ENCODE data around the gene CAMSAP3. TPM values are rescaled to one million over a fixed set of nuclear protein-coding genes. Genes with fewer than 3 reads are reported as not detected.

Gene CAMSAP3
- total and polyA plus RNA-seq, 5 donors from 2014 or later, result not detected

- Histone ChIP-seq H3K27me3 (ENCODE audit: control insufficient read depth, insufficient read depth, low read length) (no peaks in the 10 kb centered on the region), H3K9me3 (ENCODE audit: control insufficient read depth in 2 of 2, low read length in 2 of 2) (no peaks in the 10 kb centered on the region), H3K4me1 (ENCODE audit: control insufficient read depth, insufficient read depth, low read length, poor library complexity, severe bottlenecking) (peaks cover 37% of the 10 kb centered on the region), H3K36me3 (ENCODE audit: control insufficient read depth, insufficient read depth, low read length) (peaks cover 14% of the 10 kb centered on the region), H3K4me3 (ENCODE audit: low read depth, low read length) (no peak overlapping the region), H3K27ac (ENCODE audit: insufficient read depth, low read length, poor library complexity, severe bottlenecking) (no peak overlapping the region)
- DNase-seq (no peak), ATAC-seq (ENCODE audit: low read depth in 2 of 2) (no peak)
- Mint-ChIP-seq H3K27ac (peak overlapping the region; percentile 85 to 93 (median 91)), H3K9me3 (no peaks in the 10 kb centered on the region), H3K27me3 (no peaks in the 10 kb centered on the region), H3K4me1 (peaks cover 0 to 69% (median 21%) of the 10 kb centered on the region in 4 donors), H3K36me3 (peaks cover 11% of the 10 kb centered on the region), H3K4me3 (peak overlapping the region; percentile 79 to 89 (median 85))
Observed at GRCh38 chr19:7635670-7636069, 40.0 kb downstream of the CAMSAP3 start.

GRCh38 chr19:7636317-7636690, 40.6 kb downstream of the CAMSAP3 start:
- Mint-ChIP-seq H3K27ac (peak overlapping the region; percentile 85 to 93 (median 91)), H3K4me3 (peak overlapping the region; percentile 15 to 89 (median 85)), H3K9me3 (no peaks in the 10 kb centered on the region), H3K27me3 (no peaks in the 10 kb centered on the region), H3K4me1 (peaks cover 0 to 64% (median 18%) of the 10 kb centered on the region in 4 donors), H3K36me3 (peaks cover 11% of the 10 kb centered on the region)
- no peak overlapping the region for H3K4me3 ChIP-seq (ENCODE audit: low read depth, low read length)
- no peaks in the 10 kb centered on the region for H3K9me3 ChIP-seq (ENCODE audit: control insufficient read depth in 2 of 2, low read length in 2 of 2)
- ATAC-seq (ENCODE audit: low read depth in 2 of 2) (no peak), DNase-seq (no peak)
- H3K4me1 ChIP-seq (ENCODE audit: control insufficient read depth, insufficient read depth, low read length, poor library complexity, severe bottlenecking), result peaks cover 34% of the 10 kb centered on the region
- peak overlapping the region; percentile 90 for H3K27ac ChIP-seq (ENCODE audit: insufficient read depth, low read length, poor library complexity, severe bottlenecking)
- H3K27me3 ChIP-seq (ENCODE audit: control insufficient read depth, insufficient read depth, low read length), result no peaks in the 10 kb centered on the region
- peaks cover 14% of the 10 kb centered on the region for H3K36me3 ChIP-seq (ENCODE audit: control insufficient read depth, insufficient read depth, low read length)

- H3K36me3 Mint-ChIP-seq, result peaks cover 11% of the 10 kb centered on the region
- peak; percentile 96 for ATAC-seq (ENCODE audit: low read depth in 2 of 2)
- peaks cover 0 to 60% (median 18%) of the 10 kb centered on the region in 4 donors for H3K4me1 Mint-ChIP-seq
- H3K9me3 Mint-ChIP-seq, result no peaks in the 10 kb centered on the region
- H3K27me3 ChIP-seq (ENCODE audit: control insufficient read depth, insufficient read depth, low read length), result no peaks in the 10 kb centered on the region
- peaks cover 13% of the 10 kb centered on the region for H3K36me3 ChIP-seq (ENCODE audit: control insufficient read depth, insufficient read depth, low read length)
- peak within 1 kb of the TSS; percentile 84 to 94 (median 88) for H3K4me3 Mint-ChIP-seq
- peak within 1 kb of the TSS; percentile 62 for H3K4me3 ChIP-seq (ENCODE audit: low read depth, low read length)
- H3K4me1 ChIP-seq (ENCODE audit: control insufficient read depth, insufficient read depth, low read length, poor library complexity, severe bottlenecking), result peaks cover 34% of the 10 kb centered on the region
- H3K27ac Mint-ChIP-seq, result peak within 1 kb of the TSS; percentile 85 to 93 (median 91)
- no peaks in the 10 kb centered on the region for H3K9me3 ChIP-seq (ENCODE audit: control insufficient read depth in 2 of 2, low read length in 2 of 2)
- DNase-seq, result peak; percentile 90 to 92 (median 90)
- peak within 1 kb of the TSS; percentile 90 for H3K27ac ChIP-seq (ENCODE audit: insufficient read depth, low read length, poor library complexity, severe bottlenecking)
- H3K27me3 Mint-ChIP-seq, result no peaks in the 10 kb centered on the region
Observed at GRCh38 chr19:7636691-7637373, 41.2 kb downstream of the CAMSAP3 start, which contains the start of gene STXBP2. TSS of gene STXBP2 (plus strand) at chr19:7637110. CDS start at chr19:7637150, 40 bp downstream.

- Mint-ChIP-seq H3K27me3 (no peaks in the 10 kb centered on the region), H3K4me3 (peak overlapping the region; percentile 84 to 94 (median 88)), H3K9me3 (no peaks in the 10 kb centered on the region), H3K36me3 (peaks cover 11% of the 10 kb centered on the region), H3K27ac (peak overlapping the region; percentile 74 to 87 (median 85)), H3K4me1 (peaks cover 0 to 56% (median 18%) of the 10 kb centered on the region in 4 donors)
- Histone ChIP-seq H3K36me3 (ENCODE audit: control insufficient read depth, insufficient read depth, low read length) (peaks cover 10% of the 10 kb centered on the region), H3K27ac (ENCODE audit: insufficient read depth, low read length, poor library complexity, severe bottlenecking) (peak overlapping the region; percentile 90), H3K9me3 (ENCODE audit: control insufficient read depth in 2 of 2, low read length in 2 of 2) (no peaks in the 10 kb centered on the region), H3K27me3 (ENCODE audit: control insufficient read depth, insufficient read depth, low read length) (no peaks in the 10 kb centered on the region), H3K4me3 (ENCODE audit: low read depth, low read length) (peak overlapping the region; percentile 62), H3K4me1 (ENCODE audit: control insufficient read depth, insufficient read depth, low read length, poor library complexity, severe bottlenecking) (peaks cover 34% of the 10 kb centered on the region)
- ATAC-seq (ENCODE audit: low read depth in 2 of 2) (peak in 1 of 2 donors; percentile 1), DNase-seq (peak in 1 of 3 donors; percentile 24)
Observed at GRCh38 chr19:7637374-7638256, 42.0 kb downstream of the CAMSAP3 start.

- no peak overlapping the region for H3K4me3 ChIP-seq (ENCODE audit: low read depth, low read length)
- no peaks in the 10 kb centered on the region for H3K9me3 ChIP-seq (ENCODE audit: control insufficient read depth in 2 of 2, low read length in 2 of 2)
- DNase-seq (no peak), ATAC-seq (ENCODE audit: low read depth in 2 of 2) (no peak)
- peak overlapping the region; percentile 37 to 94 (median 60) for H3K4me3 Mint-ChIP-seq
- H3K27me3 Mint-ChIP-seq, result no peaks in the 10 kb centered on the region
- peak overlapping the region in 2 of 3 donors; percentile 59 to 83 for H3K27ac Mint-ChIP-seq
- no peaks in the 10 kb centered on the region for H3K27me3 ChIP-seq (ENCODE audit: control insufficient read depth, insufficient read depth, low read length)
- H3K9me3 Mint-ChIP-seq, result no peaks in the 10 kb centered on the region
- H3K4me1 Mint-ChIP-seq, result peaks cover 0 to 57% (median 19%) of the 10 kb centered on the region in 4 donors
- H3K36me3 Mint-ChIP-seq, result peaks cover 11% of the 10 kb centered on the region
- H3K36me3 ChIP-seq (ENCODE audit: control insufficient read depth, insufficient read depth, low read length), result peaks cover 10% of the 10 kb centered on the region
- peaks cover 34% of the 10 kb centered on the region for H3K4me1 ChIP-seq (ENCODE audit: control insufficient read depth, insufficient read depth, low read length, poor library complexity, severe bottlenecking)
- no peak overlapping the region for H3K27ac ChIP-seq (ENCODE audit: insufficient read depth, low read length, poor library complexity, severe bottlenecking)
Observed at GRCh38 chr19:7638802-7639465, 43.3 kb downstream of the CAMSAP3 start.

GRCh38 chr19:7639863-7640348, 44.2 kb downstream of the CAMSAP3 start:
- H3K27ac Mint-ChIP-seq, result peak overlapping the region in 2 of 3 donors; percentile 42 to 59
- DNase-seq (no peak), ATAC-seq (ENCODE audit: low read depth in 2 of 2) (no peak)
- Histone ChIP-seq H3K4me1 (ENCODE audit: control insufficient read depth, insufficient read depth, low read length, poor library complexity, severe bottlenecking) (peaks cover 34% of the 10 kb centered on the region), H3K27me3 (ENCODE audit: control insufficient read depth, insufficient read depth, low read length) (no peaks in the 10 kb centered on the region), H3K9me3 (ENCODE audit: control insufficient read depth in 2 of 2, low read length in 2 of 2) (no peaks in the 10 kb centered on the region), H3K4me3 (ENCODE audit: low read depth, low read length) (peak overlapping the region; percentile 7), H3K27ac (ENCODE audit: insufficient read depth, low read length, poor library complexity, severe bottlenecking) (no peak overlapping the region), H3K36me3 (ENCODE audit: control insufficient read depth, insufficient read depth, low read length) (peaks cover 14% of the 10 kb centered on the region)
- H3K4me3 Mint-ChIP-seq, result peak overlapping the region in 3 of 4 donors; percentile 37 to 72 (median 48)
- H3K4me1 Mint-ChIP-seq, result peaks cover 0 to 50% (median 15%) of the 10 kb centered on the region in 4 donors
- H3K27me3 Mint-ChIP-seq, result no peaks in the 10 kb centered on the region
- peaks cover 11% of the 10 kb centered on the region for H3K36me3 Mint-ChIP-seq
- no peaks in the 10 kb centered on the region for H3K9me3 Mint-ChIP-seq

GRCh38 chr19:7640803-7641202, 45.1 kb downstream of the CAMSAP3 start:
- peaks cover 0 to 44% (median 14%) of the 10 kb centered on the region in 4 donors for H3K4me1 Mint-ChIP-seq
- ATAC-seq (ENCODE audit: low read depth in 2 of 2), result no peak
- peaks cover 14% of the 10 kb centered on the region for H3K36me3 Mint-ChIP-seq
- peaks cover 31% of the 10 kb centered on the region for H3K4me1 ChIP-seq (ENCODE audit: control insufficient read depth, insufficient read depth, low read length, poor library complexity, severe bottlenecking)
- DNase-seq, result no peak
- no peaks in the 10 kb centered on the region for H3K27me3 ChIP-seq (ENCODE audit: control insufficient read depth, insufficient read depth, low read length)
- no peak overlapping the region for H3K4me3 ChIP-seq (ENCODE audit: low read depth, low read length)
- H3K9me3 Mint-ChIP-seq, result no peaks in the 10 kb centered on the region
- no peak overlapping the region for H3K4me3 Mint-ChIP-seq
- no peaks in the 10 kb centered on the region for H3K27me3 Mint-ChIP-seq
- no peak overlapping the region for H3K27ac ChIP-seq (ENCODE audit: insufficient read depth, low read length, poor library complexity, severe bottlenecking)
- peaks cover 15% of the 10 kb centered on the region for H3K36me3 ChIP-seq (ENCODE audit: control insufficient read depth, insufficient read depth, low read length)
- H3K27ac Mint-ChIP-seq, result no peak overlapping the region
- no peaks in the 10 kb centered on the region for H3K9me3 ChIP-seq (ENCODE audit: control insufficient read depth in 2 of 2, low read length in 2 of 2)
